ENCODE data around the gene MEGF6. TPM values are rescaled to one million over a fixed set of nuclear protein-coding genes. Genes with fewer than 3 reads are reported as not detected.

The MEGF6 gene
- total and polyA plus RNA-seq, 2 donors (not counting 1 experiment from before 2014, with no cell fraction given), result 43.2 to 77.3 TPM

DNA sequence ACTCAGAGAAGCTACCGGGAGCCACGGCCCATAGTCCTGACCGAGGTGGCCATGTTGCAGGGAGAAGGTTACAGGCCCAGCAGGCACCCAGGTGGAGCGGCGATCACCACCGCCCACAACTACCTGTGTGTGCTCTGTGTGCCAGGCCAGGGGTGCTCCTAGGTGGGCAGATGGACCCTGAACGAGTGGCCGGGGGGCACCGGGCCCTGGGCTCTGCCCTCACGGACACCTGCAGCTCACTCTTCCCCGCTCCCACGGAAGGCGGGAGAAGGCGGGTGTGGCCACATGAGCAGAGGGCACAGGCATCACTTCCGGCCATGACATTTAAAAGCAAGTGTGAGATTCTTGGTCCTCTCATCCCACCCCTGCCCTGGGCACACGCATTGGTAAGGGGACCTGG is 73.9 kb downstream of the MEGF6 start:
- Mint-ChIP-seq H3K9me3 (ENCODE audit: insufficient read depth) (no peaks in the 10 kb centered on the region), H3K4me1 (peaks cover 2% of the 10 kb centered on the region), H3K27ac (no peak overlapping the region), H3K27me3 (no peaks in the 10 kb centered on the region), H3K4me3 (no peak overlapping the region)
- no peaks in the 10 kb centered on the region for H3K36me3 ChIP-seq (replicated peaks in 1 of 2; ENCODE audit: control extremely low read depth in 1 of 2, control insufficient read depth in 1 of 2, extremely low read depth in 1 of 2, insufficient read depth in 2 of 2, low read length in 1 of 2)
- H3K4me1 ChIP-seq (ENCODE audit: control insufficient read depth in 2 of 2, insufficient read depth in 2 of 2, low read length in 2 of 2), result peaks cover 0 to 6% of the 10 kb centered on the region in 2 donors
- TF ChIP-seq EZH2 (IDR thresholded peaks at IDR 0.05; ENCODE audit: borderline replicate concordance, insufficient read depth, low read depth, low read length, poor library complexity, severe bottlenecking), result no peak
- TF ChIP-seq, protein P1, sequence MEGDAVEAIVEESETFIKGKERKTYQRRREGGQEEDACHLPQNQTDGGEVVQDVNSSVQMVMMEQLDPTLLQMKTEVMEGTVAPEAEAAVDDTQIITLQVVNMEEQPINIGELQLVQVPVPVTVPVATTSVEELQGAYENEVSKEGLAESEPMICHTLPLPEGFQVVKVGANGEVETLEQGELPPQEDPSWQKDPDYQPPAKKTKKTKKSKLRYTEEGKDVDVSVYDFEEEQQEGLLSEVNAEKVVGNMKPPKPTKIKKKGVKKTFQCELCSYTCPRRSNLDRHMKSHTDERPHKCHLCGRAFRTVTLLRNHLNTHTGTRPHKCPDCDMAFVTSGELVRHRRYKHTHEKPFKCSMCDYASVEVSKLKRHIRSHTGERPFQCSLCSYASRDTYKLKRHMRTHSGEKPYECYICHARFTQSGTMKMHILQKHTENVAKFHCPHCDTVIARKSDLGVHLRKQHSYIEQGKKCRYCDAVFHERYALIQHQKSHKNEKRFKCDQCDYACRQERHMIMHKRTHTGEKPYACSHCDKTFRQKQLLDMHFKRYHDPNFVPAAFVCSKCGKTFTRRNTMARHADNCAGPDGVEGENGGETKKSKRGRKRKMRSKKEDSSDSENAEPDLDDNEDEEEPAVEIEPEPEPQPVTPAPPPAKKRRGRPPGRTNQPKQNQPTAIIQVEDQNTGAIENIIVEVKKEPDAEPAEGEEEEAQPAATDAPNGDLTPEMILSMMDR (IDR thresholded peaks at IDR 0.05), result no peak
- POLR2A ChIA-PET, result no interaction called here
- no peak for DNase-seq
- CTCF ChIA-PET, result interaction anchor here (1.2 kb wide), 1 partner anchor 84 kb away, joined by 3 read pairs; no protein-coding TSS in a partner anchor
- no peak overlapping the region for H3K4me2 ChIP-seq (replicated peaks; ENCODE audit: low read depth, low read length, poor library complexity, severe bottlenecking)
- no peaks in the 10 kb centered on the region for H3K79me2 ChIP-seq (ENCODE audit: control insufficient read depth, insufficient read depth, low read length)
- no peak overlapping the region for H2AFZ ChIP-seq (ENCODE audit: insufficient read depth, low read depth, low read length, poor library complexity, severe bottlenecking)
- intact Hi-C loops (cut with micrococcal nuclease), result no loop called here
- H3K9ac ChIP-seq (ENCODE audit: low read length), result no peak overlapping the region
- 98% methylated on average over 10 of the region's 16 CpGs for WGBS (ENCODE audit: insufficient coverage)
- H3K27ac ChIP-seq (ENCODE audit: low read length in 2 of 2), result no peak overlapping the region
- H3K27me3 ChIP-seq (replicated peaks in 1 of 4; ENCODE audit: control extremely low read depth in 1 of 4, control insufficient read depth in 3 of 4, insufficient read depth in 4 of 4, low read length in 3 of 4), result no peaks in the 10 kb centered on the region
- H3K9me3 ChIP-seq (ENCODE audit: control extremely low read depth in 1 of 3, control insufficient read depth in 2 of 3, insufficient read depth in 1 of 3, low read length in 2 of 3), result no peaks in the 10 kb centered on the region
- ATAC-seq (ENCODE audit: low read depth), result no peak
- no peaks in the 10 kb centered on the region for H4K20me1 ChIP-seq (ENCODE audit: control insufficient read depth, insufficient read depth, low read length, poor library complexity, severe bottlenecking)
- H3K4me3 ChIP-seq (ENCODE audit: control extremely low read depth in 1 of 5, extremely low read depth in 1 of 5, insufficient read depth in 1 of 5, low read depth in 2 of 5, low read length in 4 of 5), result no peak overlapping the region

- H3K4me1 ChIP-seq (ENCODE audit: control insufficient read depth in 2 of 2, insufficient read depth in 2 of 2, low read length in 2 of 2), result peaks cover 0 to 8% of the 10 kb centered on the region in 2 donors
- H3K4me3 ChIP-seq (ENCODE audit: control extremely low read depth in 1 of 5, extremely low read depth in 1 of 5, insufficient read depth in 1 of 5, low read depth in 2 of 5, low read length in 4 of 5), result no peak overlapping the region
- ChIA-PET CTCF (interaction anchor here (0.6 to 1.2 kb wide), 2 partner anchors 85 to 454 kb away, joined by 3 read pairs; no protein-coding TSS in a partner anchor), POLR2A (no interaction called here)
- H3K4me2 ChIP-seq (replicated peaks; ENCODE audit: low read depth, low read length, poor library complexity, severe bottlenecking), result no peak overlapping the region
- no peak overlapping the region for H3K9ac ChIP-seq (ENCODE audit: low read length)
- H3K27ac ChIP-seq (ENCODE audit: low read length in 2 of 2), result no peak overlapping the region
- TF ChIP-seq EZH2 (IDR thresholded peaks at IDR 0.05; ENCODE audit: borderline replicate concordance, insufficient read depth, low read depth, low read length, poor library complexity, severe bottlenecking), result no peak
- TF ChIP-seq, protein P1 (IDR thresholded peaks at IDR 0.05), result no peak
- no peak overlapping the region for H2AFZ ChIP-seq (ENCODE audit: insufficient read depth, low read depth, low read length, poor library complexity, severe bottlenecking)
- Mint-ChIP-seq H3K27me3 (no peaks in the 10 kb centered on the region), H3K27ac (no peak overlapping the region), H3K9me3 (ENCODE audit: insufficient read depth) (no peaks in the 10 kb centered on the region), H3K4me3 (no peak overlapping the region), H3K4me1 (peaks cover 2% of the 10 kb centered on the region)
- intact Hi-C loops (cut with micrococcal nuclease), result no loop called here
- H3K9me3 ChIP-seq (ENCODE audit: control extremely low read depth in 1 of 3, control insufficient read depth in 2 of 3, insufficient read depth in 1 of 3, low read length in 2 of 3), result no peaks in the 10 kb centered on the region
- no peaks in the 10 kb centered on the region for H3K36me3 ChIP-seq (replicated peaks in 1 of 2; ENCODE audit: control extremely low read depth in 1 of 2, control insufficient read depth in 1 of 2, extremely low read depth in 1 of 2, insufficient read depth in 2 of 2, low read length in 1 of 2)
- H4K20me1 ChIP-seq (ENCODE audit: control insufficient read depth, insufficient read depth, low read length, poor library complexity, severe bottlenecking), result no peaks in the 10 kb centered on the region
- 96% methylated on average over 13 of the region's 27 CpGs for WGBS (ENCODE audit: insufficient coverage)
- no peaks in the 10 kb centered on the region for H3K79me2 ChIP-seq (ENCODE audit: control insufficient read depth, insufficient read depth, low read length)
- no peak for DNase-seq
- H3K27me3 ChIP-seq (replicated peaks in 1 of 4; ENCODE audit: control extremely low read depth in 1 of 4, control insufficient read depth in 3 of 4, insufficient read depth in 4 of 4, low read length in 3 of 4), result no peaks in the 10 kb centered on the region
- ATAC-seq (ENCODE audit: low read depth), result no peak
Measured at GRCh38 chr1:3536420-3537195, 74.7 kb downstream of the MEGF6 start.
